ENCODE measurements around the gene TNIK. TPM values are rescaled to one million over a fixed set of nuclear protein-coding genes. Genes with fewer than 3 reads are reported as not detected.

TNIK gene
- total and polyA plus RNA-seq, 2 of the 4 experiments (the other 2 are of a cell fraction): 3.4 to 6.3 TPM

DNA sequence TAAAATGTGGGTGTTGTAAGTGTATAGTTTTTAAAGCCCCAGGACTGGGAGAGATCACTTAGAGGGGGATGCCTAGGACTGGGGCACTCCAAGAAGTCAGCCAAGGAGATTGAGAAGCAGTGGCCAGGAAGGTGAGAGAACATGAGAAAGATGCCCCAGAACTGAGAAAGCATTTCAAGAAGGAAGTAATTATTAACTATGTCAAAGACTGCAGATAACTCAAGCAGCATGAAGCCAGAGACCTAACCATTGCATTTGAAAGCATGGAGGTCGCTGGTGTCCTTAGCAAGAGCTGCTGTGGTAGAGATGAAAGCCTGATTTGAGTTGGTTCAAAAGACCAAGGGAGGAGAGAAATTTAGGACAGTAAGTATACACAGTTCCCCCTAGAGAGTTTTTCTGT, 403.1 kb downstream of the TNIK start:
- H3K36me3 ChIP-seq (ENCODE audit: control insufficient read depth, insufficient read depth, low read length): no peaks in the 10 kb centered on the region
- no peak for DNase-seq
- H4K20me1 ChIP-seq (ENCODE audit: insufficient read depth, low read length): no peaks in the 10 kb centered on the region
- H3K9ac ChIP-seq (ENCODE audit: low read depth, low read length): no peak overlapping the region
- H3K4ac ChIP-seq (ENCODE audit: low read depth, low read length): peak overlapping the region; percentile 43; the same call in 1 of the 2 replicates
- H4K5ac ChIP-seq (ENCODE audit: low read depth, low read length): no peak overlapping the region
- H2BK15ac ChIP-seq (ENCODE audit: low read depth, low read length): 0 out of 3 replicates have a peak overlapping the region, but pooled peaks have one; percentile 11
- H2BK5ac ChIP-seq (ENCODE audit: low read depth, low read length, poor library complexity, severe bottlenecking): no peak overlapping the region
- H4K91ac ChIP-seq (ENCODE audit: insufficient read depth, low read depth, low read length): no peak overlapping the region; the same call in 1 of the 2 replicates
- ChIA-PET CTCF (no interaction called here), POLR2A (ENCODE audit: unreplicated experiment) (no interaction called here)
- H2BK120ac ChIP-seq (ENCODE audit: low read depth, low read length): peak overlapping the region; percentile 20
- in situ Hi-C loops (cut with MboI; ENCODE audit: low sequenced_read_pairs) (no loop called here), dilution Hi-C loops (cut with HindIII; ENCODE audit: low sequenced_read_pairs, unreplicated experiment) (no loop called here), intact Hi-C loops (cut with micrococcal nuclease) (no loop called here)
- no peak for ATAC-seq (ENCODE audit: low read depth)
- H3K4me2 ChIP-seq (ENCODE audit: low read depth, low read length): no peak overlapping the region
- H3K79me1 ChIP-seq (ENCODE audit: low read depth in 1 of 2, low read length in 2 of 2): no peaks in the 10 kb centered on the region
- no peak overlapping the region for H2AFZ ChIP-seq (replicated peaks; ENCODE audit: low read length, poor library complexity)
- H3K9me3 ChIP-seq (ENCODE audit: control insufficient read depth, insufficient read depth, low read length): no peaks in the 10 kb centered on the region
- H3K56ac ChIP-seq (ENCODE audit: extremely low read depth, insufficient read depth, low read length): no peak overlapping the region
- no peaks in the 10 kb centered on the region for H3K27me3 ChIP-seq (ENCODE audit: control insufficient read depth, insufficient read depth, low read length)
- TF ChIP-seq CEBPB (IDR thresholded peaks at IDR 0.05; ENCODE audit: low read depth, low read length) (no peak), CHD1 (IDR thresholded peaks at IDR 0.05; ENCODE audit: low read depth, low read length) (no peak), MXI1 (IDR thresholded peaks at IDR 0.05; ENCODE audit: borderline replicate concordance, low read depth, low read length) (no peak), BHLHE40 (IDR thresholded peaks at IDR 0.05; ENCODE audit: low read depth, low read length) (no peak), RFX5 (IDR thresholded peaks at IDR 0.05; ENCODE audit: low read depth, low read length) (no peak), MAFK (IDR thresholded peaks at IDR 0.05; ENCODE audit: low read depth, low read length) (no peak), RAD21 (IDR thresholded peaks at IDR 0.05; ENCODE audit: low read length) (no peak), RCOR1 (IDR thresholded peaks at IDR 0.05; ENCODE audit: insufficient replicate concordance, low read length) (no peak), SMC3 (IDR thresholded peaks at IDR 0.05; ENCODE audit: low read depth, low read length) (no peak), POLR2A (IDR thresholded peaks at IDR 0.05; ENCODE audit: low read depth, low read length) (no peak), FOS (IDR thresholded peaks at IDR 0.05; ENCODE audit: low read depth, low read length) (no peak)
- TF ChIP-seq, protein P1, sequence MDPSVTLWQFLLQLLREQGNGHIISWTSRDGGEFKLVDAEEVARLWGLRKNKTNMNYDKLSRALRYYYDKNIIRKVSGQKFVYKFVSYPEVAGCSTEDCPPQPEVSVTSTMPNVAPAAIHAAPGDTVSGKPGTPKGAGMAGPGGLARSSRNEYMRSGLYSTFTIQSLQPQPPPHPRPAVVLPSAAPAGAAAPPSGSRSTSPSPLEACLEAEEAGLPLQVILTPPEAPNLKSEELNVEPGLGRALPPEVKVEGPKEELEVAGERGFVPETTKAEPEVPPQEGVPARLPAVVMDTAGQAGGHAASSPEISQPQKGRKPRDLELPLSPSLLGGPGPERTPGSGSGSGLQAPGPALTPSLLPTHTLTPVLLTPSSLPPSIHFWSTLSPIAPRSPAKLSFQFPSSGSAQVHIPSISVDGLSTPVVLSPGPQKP (IDR thresholded peaks at IDR 0.05; ENCODE audit: borderline replicate concordance, low read depth, low read length): no peak
- TF ChIP-seq, protein P2, sequence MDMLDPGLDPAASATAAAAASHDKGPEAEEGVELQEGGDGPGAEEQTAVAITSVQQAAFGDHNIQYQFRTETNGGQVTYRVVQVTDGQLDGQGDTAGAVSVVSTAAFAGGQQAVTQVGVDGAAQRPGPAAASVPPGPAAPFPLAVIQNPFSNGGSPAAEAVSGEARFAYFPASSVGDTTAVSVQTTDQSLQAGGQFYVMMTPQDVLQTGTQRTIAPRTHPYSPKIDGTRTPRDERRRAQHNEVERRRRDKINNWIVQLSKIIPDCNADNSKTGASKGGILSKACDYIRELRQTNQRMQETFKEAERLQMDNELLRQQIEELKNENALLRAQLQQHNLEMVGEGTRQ (IDR thresholded peaks at IDR 0.05; ENCODE audit: low read depth, low read length): no peak
- peaks cover 5% of the 10 kb centered on the region; the same call in 1 of the 2 replicates for H3K9me1 ChIP-seq (ENCODE audit: insufficient read depth, low read length)
- H3K18ac ChIP-seq (ENCODE audit: low read depth, low read length): no peak overlapping the region
- peak overlapping the region; percentile 43 for H2AK5ac ChIP-seq (ENCODE audit: low read depth, low read length)
- no TSS peak for BruUV-seq (replicated peaks)
- H3K4me1 ChIP-seq (ENCODE audit: control insufficient read depth, insufficient read depth, low read length): peaks cover 8% of the 10 kb centered on the region
- H3K14ac ChIP-seq (replicated peaks; ENCODE audit: low read depth, low read length): peak overlapping the region; percentile 63
- H3K23ac ChIP-seq (ENCODE audit: low read depth, low read length): peak overlapping the region; percentile 64
- no CpG with 5 or more reads among the region's 1 CpG for WGBS, 2 experiments (ENCODE audit: extremely low coverage in 2 of 2, insufficient read length in 1 of 2)
- no peak overlapping the region for H3K27ac ChIP-seq (ENCODE audit: insufficient read depth, low read length)
- no peak overlapping the region for H3K4me3 ChIP-seq (ENCODE audit: insufficient read depth, low read depth, low read length)
- H2AK9ac ChIP-seq (replicated peaks; ENCODE audit: low read depth, low read length, poor library complexity): no peak overlapping the region
- H4K8ac ChIP-seq (ENCODE audit: low read depth in 2 of 2, low read length in 2 of 2): peak overlapping the region in 1 of 2 experiments; percentile 56; a peak in 2 of 4 replicates
- peak overlapping the region; percentile 71; the same call in 1 of the 2 replicates for H2BK20ac ChIP-seq (ENCODE audit: low read depth, low read length)

Data from IMR-90 (cell line).